Measurements from ENCODE around the gene FBXO31. TPM values are rescaled to one million over a fixed set of nuclear protein-coding genes. Genes with fewer than 3 reads are reported as not detected.

The FBXO31 gene
- polyA plus RNA-seq, 1 donor from 2014 or later, result 20.6 TPM

GRCh38 chr16:87308826-87309225, 74.8 kb downstream of the FBXO31 start:
- Histone ChIP-seq H4K20me1 (ENCODE audit: insufficient read depth) (no peaks in the 10 kb centered on the region), H3K4me3 (ENCODE audit: low read length) (no peak overlapping the region), H3K27me3 (ENCODE audit: insufficient read depth, low read depth, low read length) (no peaks in the 10 kb centered on the region), H3K9me3 (ENCODE audit: low read length) (no peaks in the 10 kb centered on the region), H2AFZ (ENCODE audit: low read depth, low read length) (no peak overlapping the region), H3K36me3 (ENCODE audit: insufficient read depth, low read length) (no peaks in the 10 kb centered on the region), H3K27ac (ENCODE audit: low read length) (no peak overlapping the region), H3K4me2 (ENCODE audit: low read length) (no peak overlapping the region), H3F3A (ENCODE audit: insufficient read depth, low read length, poor library complexity, severe bottlenecking) (no peaks in the 10 kb centered on the region), H3K9ac (ENCODE audit: low read length) (no peak overlapping the region), H3K9me2 (ENCODE audit: insufficient read depth, low read length) (no peaks in the 10 kb centered on the region), H3K79me2 (replicated peaks; ENCODE audit: insufficient read depth, low read length) (no peaks in the 10 kb centered on the region)
- TF ChIP-seq, protein P1, sequence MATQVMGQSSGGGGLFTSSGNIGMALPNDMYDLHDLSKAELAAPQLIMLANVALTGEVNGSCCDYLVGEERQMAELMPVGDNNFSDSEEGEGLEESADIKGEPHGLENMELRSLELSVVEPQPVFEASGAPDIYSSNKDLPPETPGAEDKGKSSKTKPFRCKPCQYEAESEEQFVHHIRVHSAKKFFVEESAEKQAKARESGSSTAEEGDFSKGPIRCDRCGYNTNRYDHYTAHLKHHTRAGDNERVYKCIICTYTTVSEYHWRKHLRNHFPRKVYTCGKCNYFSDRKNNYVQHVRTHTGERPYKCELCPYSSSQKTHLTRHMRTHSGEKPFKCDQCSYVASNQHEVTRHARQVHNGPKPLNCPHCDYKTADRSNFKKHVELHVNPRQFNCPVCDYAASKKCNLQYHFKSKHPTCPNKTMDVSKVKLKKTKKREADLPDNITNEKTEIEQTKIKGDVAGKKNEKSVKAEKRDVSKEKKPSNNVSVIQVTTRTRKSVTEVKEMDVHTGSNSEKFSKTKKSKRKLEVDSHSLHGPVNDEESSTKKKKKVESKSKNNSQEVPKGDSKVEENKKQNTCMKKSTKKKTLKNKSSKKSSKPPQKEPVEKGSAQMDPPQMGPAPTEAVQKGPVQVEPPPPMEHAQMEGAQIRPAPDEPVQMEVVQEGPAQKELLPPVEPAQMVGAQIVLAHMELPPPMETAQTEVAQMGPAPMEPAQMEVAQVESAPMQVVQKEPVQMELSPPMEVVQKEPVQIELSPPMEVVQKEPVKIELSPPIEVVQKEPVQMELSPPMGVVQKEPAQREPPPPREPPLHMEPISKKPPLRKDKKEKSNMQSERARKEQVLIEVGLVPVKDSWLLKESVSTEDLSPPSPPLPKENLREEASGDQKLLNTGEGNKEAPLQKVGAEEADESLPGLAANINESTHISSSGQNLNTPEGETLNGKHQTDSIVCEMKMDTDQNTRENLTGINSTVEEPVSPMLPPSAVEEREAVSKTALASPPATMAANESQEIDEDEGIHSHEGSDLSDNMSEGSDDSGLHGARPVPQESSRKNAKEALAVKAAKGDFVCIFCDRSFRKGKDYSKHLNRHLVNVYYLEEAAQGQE (IDR thresholded peaks at IDR 0.05; ENCODE audit: borderline replicate concordance), result no peak

GRCh38 chr16:87306516-87306915, 77.1 kb downstream of the FBXO31 start:
- H3K4me2 ChIP-seq (ENCODE audit: low read length), result no peak overlapping the region
- no peaks in the 10 kb centered on the region for H3K27me3 ChIP-seq (ENCODE audit: insufficient read depth, low read depth, low read length)
- H2AFZ ChIP-seq (ENCODE audit: low read depth, low read length), result no peak overlapping the region
- no peaks in the 10 kb centered on the region for H3F3A ChIP-seq (ENCODE audit: insufficient read depth, low read length, poor library complexity, severe bottlenecking)
- no peak overlapping the region for H3K27ac ChIP-seq (ENCODE audit: low read length)
- H4K20me1 ChIP-seq (ENCODE audit: insufficient read depth), result no peaks in the 10 kb centered on the region
- no peak for TF ChIP-seq MXI1 (conservative IDR thresholded peaks at IDR 0.05; ENCODE audit: poor library complexity, severe bottlenecking)
- TF ChIP-seq, protein P2, sequence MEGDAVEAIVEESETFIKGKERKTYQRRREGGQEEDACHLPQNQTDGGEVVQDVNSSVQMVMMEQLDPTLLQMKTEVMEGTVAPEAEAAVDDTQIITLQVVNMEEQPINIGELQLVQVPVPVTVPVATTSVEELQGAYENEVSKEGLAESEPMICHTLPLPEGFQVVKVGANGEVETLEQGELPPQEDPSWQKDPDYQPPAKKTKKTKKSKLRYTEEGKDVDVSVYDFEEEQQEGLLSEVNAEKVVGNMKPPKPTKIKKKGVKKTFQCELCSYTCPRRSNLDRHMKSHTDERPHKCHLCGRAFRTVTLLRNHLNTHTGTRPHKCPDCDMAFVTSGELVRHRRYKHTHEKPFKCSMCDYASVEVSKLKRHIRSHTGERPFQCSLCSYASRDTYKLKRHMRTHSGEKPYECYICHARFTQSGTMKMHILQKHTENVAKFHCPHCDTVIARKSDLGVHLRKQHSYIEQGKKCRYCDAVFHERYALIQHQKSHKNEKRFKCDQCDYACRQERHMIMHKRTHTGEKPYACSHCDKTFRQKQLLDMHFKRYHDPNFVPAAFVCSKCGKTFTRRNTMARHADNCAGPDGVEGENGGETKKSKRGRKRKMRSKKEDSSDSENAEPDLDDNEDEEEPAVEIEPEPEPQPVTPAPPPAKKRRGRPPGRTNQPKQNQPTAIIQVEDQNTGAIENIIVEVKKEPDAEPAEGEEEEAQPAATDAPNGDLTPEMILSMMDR (IDR thresholded peaks at IDR 0.05; ENCODE audit: poor library complexity, severe bottlenecking), result no peak
- no peak for TF ChIP-seq EP300 (conservative IDR thresholded peaks at IDR 0.05; ENCODE audit: poor library complexity, severe bottlenecking)
- TF ChIP-seq POLR2AphosphoS5 (IDR thresholded peaks at IDR 0.05), result no peak
- TF ChIP-seq, protein P1 (IDR thresholded peaks at IDR 0.05; ENCODE audit: borderline replicate concordance), result no peak
- no peak for TF ChIP-seq SMC3 (conservative IDR thresholded peaks at IDR 0.05; ENCODE audit: poor library complexity)
- TF ChIP-seq RAD21 (conservative IDR thresholded peaks at IDR 0.05), result no peak
- TF ChIP-seq EZH2 (IDR thresholded peaks at IDR 0.05; ENCODE audit: borderline replicate concordance, insufficient read depth, low read length, poor library complexity, severe bottlenecking), result no peak
- TF ChIP-seq TAF1 (IDR thresholded peaks at IDR 0.05; ENCODE audit: low read depth), result no peak
- H3K9me3 ChIP-seq (ENCODE audit: low read length), result no peaks in the 10 kb centered on the region
- H3K9me2 ChIP-seq (ENCODE audit: insufficient read depth, low read length), result no peaks in the 10 kb centered on the region
- no peak overlapping the region for H3K4me3 ChIP-seq (ENCODE audit: low read length)
- H3K36me3 ChIP-seq (ENCODE audit: insufficient read depth, low read length), result no peaks in the 10 kb centered on the region
- no peaks in the 10 kb centered on the region for H3K79me2 ChIP-seq (replicated peaks; ENCODE audit: insufficient read depth, low read length)
- no peak overlapping the region for H3K9ac ChIP-seq (ENCODE audit: low read length)
